Lower leg skin (tissue), 3 donors: ENCODE results near the gene EFL1.

Experiments
- POLR2A ChIP-seq, 2 donors: fragments of 450-650 bp; IDR thresholded peaks; one replicate each; pipeline ENCODE4 v1.6.1; 2016 to 2017; ENCODE audit warnings: antibody characterized with exemption in 2 of 2, mild to moderate bottlenecking in 1 of 2, moderate library complexity in 1 of 2
- TF ChIP-seq, protein P1 (sequence below), 3 donors: fragments of 450-650 bp; IDR thresholded peaks; one replicate each; pipeline ENCODE4 v1.5.1; 2016; ENCODE audit warnings: antibody characterized with exemption in 3 of 3, mild to moderate bottlenecking in 3 of 3, moderate library complexity in 2 of 3

DNA sequence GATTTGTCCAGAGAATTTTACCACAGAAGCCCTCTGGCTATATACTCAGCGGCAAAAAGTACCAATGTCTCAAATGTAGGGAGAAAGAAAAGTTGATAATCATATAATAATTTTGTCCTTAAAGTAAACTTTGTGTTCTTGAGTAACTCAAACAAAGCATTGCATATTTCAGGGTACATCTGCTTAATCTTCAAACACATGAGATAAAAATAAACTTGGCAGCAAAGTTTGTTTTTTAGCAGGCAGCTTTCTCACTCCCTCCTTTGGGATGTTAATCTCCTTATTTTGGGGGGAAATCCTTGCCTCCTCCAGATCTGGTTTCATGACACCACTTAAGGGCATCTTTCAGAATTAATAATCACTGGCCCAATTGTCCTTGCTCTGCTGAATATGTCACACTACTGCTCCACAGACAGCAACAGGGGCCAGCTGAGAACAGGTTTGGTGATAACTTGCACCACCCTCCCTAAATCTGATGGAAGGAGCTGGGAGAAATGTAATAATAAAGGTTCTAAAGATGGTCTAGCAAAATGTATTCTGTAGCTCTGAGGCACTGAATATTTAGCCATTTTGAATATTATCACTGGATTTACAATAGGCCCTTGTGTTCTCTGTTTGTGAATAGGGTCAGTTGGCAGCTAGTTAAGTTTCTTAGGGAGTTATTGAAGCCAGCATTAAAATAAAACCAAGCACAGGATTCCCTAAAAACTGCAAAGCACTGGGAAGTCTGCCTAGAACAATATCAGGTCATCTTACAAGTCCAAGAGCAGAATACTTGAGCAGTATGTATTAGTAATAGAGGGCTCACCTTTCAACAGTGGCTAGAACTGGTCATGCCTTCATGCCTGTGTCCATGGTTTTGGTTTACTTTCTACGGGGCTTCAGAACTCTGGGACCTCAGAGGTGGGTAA is 79.2 kb downstream of the EFL1 start:
- TF ChIP-seq, protein P1, sequence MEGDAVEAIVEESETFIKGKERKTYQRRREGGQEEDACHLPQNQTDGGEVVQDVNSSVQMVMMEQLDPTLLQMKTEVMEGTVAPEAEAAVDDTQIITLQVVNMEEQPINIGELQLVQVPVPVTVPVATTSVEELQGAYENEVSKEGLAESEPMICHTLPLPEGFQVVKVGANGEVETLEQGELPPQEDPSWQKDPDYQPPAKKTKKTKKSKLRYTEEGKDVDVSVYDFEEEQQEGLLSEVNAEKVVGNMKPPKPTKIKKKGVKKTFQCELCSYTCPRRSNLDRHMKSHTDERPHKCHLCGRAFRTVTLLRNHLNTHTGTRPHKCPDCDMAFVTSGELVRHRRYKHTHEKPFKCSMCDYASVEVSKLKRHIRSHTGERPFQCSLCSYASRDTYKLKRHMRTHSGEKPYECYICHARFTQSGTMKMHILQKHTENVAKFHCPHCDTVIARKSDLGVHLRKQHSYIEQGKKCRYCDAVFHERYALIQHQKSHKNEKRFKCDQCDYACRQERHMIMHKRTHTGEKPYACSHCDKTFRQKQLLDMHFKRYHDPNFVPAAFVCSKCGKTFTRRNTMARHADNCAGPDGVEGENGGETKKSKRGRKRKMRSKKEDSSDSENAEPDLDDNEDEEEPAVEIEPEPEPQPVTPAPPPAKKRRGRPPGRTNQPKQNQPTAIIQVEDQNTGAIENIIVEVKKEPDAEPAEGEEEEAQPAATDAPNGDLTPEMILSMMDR (IDR thresholded peaks at IDR 0.05): no peak
- TF ChIP-seq POLR2A (IDR thresholded peaks at IDR 0.05): no peak
